ENCODE measurements around the gene ATG7. TPM values are rescaled to one million over a fixed set of nuclear protein-coding genes. Genes with fewer than 3 reads are reported as not detected.
"Not testable (repeated sequence)": the region's sequence is repeated elsewhere in the genome, so short reads cannot be mapped to it uniquely, and the experiment has no call there.

ATG7 gene
- total RNA-seq, 4 donors from 2014 or later, result 49.4 to 145 (median 82.1) TPM

GRCh38 chr3:11331101-11331500, 58.9 kb downstream of the ATG7 start:
- H3K36me3 ChIP-seq, result peaks cover 45% of the 10 kb centered on the region
- no peak overlapping the region for H3K4me3 ChIP-seq
- TF ChIP-seq CTCF (IDR thresholded peaks at IDR 0.05), result no peak
- TF ChIP-seq POLR2AphosphoS5 (IDR thresholded peaks at IDR 0.05), result no peak
- TF ChIP-seq EP300 (IDR thresholded peaks at IDR 0.05), result no peak
- TF ChIP-seq POLR2A (IDR thresholded peaks at IDR 0.05), result no peak
- no peaks in the 10 kb centered on the region for H3K27me3 ChIP-seq
- no peak for DNase-seq (ENCODE audit: low spot score in 2 of 2)
- H3K4me1 ChIP-seq, result no peaks in the 10 kb centered on the region
- H3K27ac ChIP-seq, result no peak overlapping the region
- 46% methylated on average over 1 of the region's 1 CpG for WGBS
- no peaks in the 10 kb centered on the region for H3K9me3 ChIP-seq

GRCh38 chr3:11335056-11335608, 62.9 kb downstream of the ATG7 start:
- Histone ChIP-seq H3K4me3 (no peak overlapping the region), H3K27me3 (no peaks in the 10 kb centered on the region), H3K9me3 (no peaks in the 10 kb centered on the region), H3K36me3 (peaks cover 27% of the 10 kb centered on the region), H3K27ac (no peak overlapping the region), H3K4me1 (no peaks in the 10 kb centered on the region)
- no peak for TF ChIP-seq EP300 (IDR thresholded peaks at IDR 0.05)
- peak; percentile 55 to 63 for TF ChIP-seq CTCF (IDR thresholded peaks at IDR 0.05)
- 33% methylated on average over 4 of the region's 4 CpGs for whole genome bisulfite sequencing
- no peak for DNase-seq (ENCODE audit: low spot score in 2 of 2)

- H3K27ac ChIP-seq, result no peak overlapping the region
- DNase-seq (ENCODE audit: low spot score in 2 of 2), result no peak
- H3K36me3 ChIP-seq, result peaks cover 32% of the 10 kb centered on the region
- no peaks in the 10 kb centered on the region for H3K9me3 ChIP-seq
- WGBS, result 92% methylated on average over 3 of the region's 3 CpGs
- no peaks in the 10 kb centered on the region for H3K4me1 ChIP-seq
- no peak overlapping the region for H3K4me3 ChIP-seq
- H3K27me3 ChIP-seq, result no peaks in the 10 kb centered on the region
- TF ChIP-seq POLR2AphosphoS5 (IDR thresholded peaks at IDR 0.05), result no peak
- TF ChIP-seq EP300 (IDR thresholded peaks at IDR 0.05), result no peak
- no peak for TF ChIP-seq POLR2A (IDR thresholded peaks at IDR 0.05)
- no peak for TF ChIP-seq CTCF (IDR thresholded peaks at IDR 0.05)
Measured at GRCh38 chr3:11339541-11339940, 67.3 kb downstream of the ATG7 start.

GRCh38 chr3:11346416-11346815, 74.2 kb downstream of the ATG7 start:
- WGBS, result 73% methylated on average over 1 of the region's 1 CpG
- Histone ChIP-seq H3K27me3 (no peaks in the 10 kb centered on the region), H3K4me3 (no peak overlapping the region), H3K9me3 (no peaks in the 10 kb centered on the region), H3K27ac (no peak overlapping the region), H3K4me1 (no peaks in the 10 kb centered on the region), H3K36me3 (peaks cover 44% of the 10 kb centered on the region)
- TF ChIP-seq POLR2A (IDR thresholded peaks at IDR 0.05), result no peak
- no peak for TF ChIP-seq EP300 (IDR thresholded peaks at IDR 0.05)
- TF ChIP-seq POLR2AphosphoS5 (IDR thresholded peaks at IDR 0.05), result no peak
- TF ChIP-seq CTCF (IDR thresholded peaks at IDR 0.05), result no peak
- DNase-seq (ENCODE audit: low spot score in 2 of 2), result no peak

DNA sequence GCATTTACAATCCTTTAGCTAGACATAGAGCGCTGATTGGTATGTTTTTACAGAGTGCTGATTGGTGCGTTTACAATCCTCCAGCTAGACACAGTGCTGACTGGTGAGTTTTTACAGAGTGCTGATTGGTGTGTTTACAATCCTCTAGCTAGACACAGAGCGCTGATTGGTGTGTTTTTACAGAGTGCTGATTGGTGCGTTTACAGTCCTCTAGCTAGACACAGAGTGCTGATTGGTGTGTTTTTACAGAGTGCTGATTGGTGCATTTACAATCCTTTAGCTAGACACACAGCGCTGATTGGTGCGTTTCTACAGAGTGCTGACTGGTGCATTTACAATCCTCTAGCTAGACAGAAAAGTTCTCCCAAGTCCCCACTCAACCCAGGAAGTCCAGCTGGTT, 76.7 kb downstream of the ATG7 start:
- H3K9me3 ChIP-seq; H3K4me1 ChIP-seq; H3K27ac ChIP-seq; H3K4me3 ChIP-seq; DNase-seq (ENCODE audit: low spot score in 2 of 2); H3K27me3 ChIP-seq: not testable (repeated sequence)
- 95% methylated on average over 6 of the region's 6 CpGs for WGBS
- peaks cover 36% of the 10 kb centered on the region for H3K36me3 ChIP-seq

DNA sequence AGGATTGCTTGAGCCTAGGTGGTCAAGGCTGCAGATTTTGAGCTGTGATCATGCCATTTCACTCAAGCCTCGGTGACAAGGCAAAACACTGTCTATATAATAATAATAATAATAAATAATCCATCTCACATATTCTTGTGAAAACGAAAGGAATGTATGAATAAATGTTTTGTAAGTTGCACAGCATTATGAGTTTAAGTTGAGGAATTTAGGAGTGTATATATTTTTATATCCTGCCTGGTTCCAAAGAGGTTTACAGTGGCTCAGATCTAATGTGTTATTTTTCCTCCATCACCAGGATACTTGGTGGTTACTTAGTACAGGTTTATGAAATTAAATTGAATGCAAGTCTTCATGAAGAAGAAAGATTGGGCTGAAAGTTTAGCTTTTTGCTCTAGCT, 77.2 kb downstream of the ATG7 start:
- H3K36me3 ChIP-seq, result peaks cover 36% of the 10 kb centered on the region
- H3K4me1 ChIP-seq, result no peaks in the 10 kb centered on the region
- no peaks in the 10 kb centered on the region for H3K9me3 ChIP-seq
- no peak overlapping the region for H3K27ac ChIP-seq
- no peaks in the 10 kb centered on the region for H3K27me3 ChIP-seq
- no peak for DNase-seq (ENCODE audit: low spot score in 2 of 2)
- no peak overlapping the region for H3K4me3 ChIP-seq
- no peak for TF ChIP-seq EP300 (IDR thresholded peaks at IDR 0.05)
- no peak for TF ChIP-seq POLR2A (IDR thresholded peaks at IDR 0.05)
- TF ChIP-seq POLR2AphosphoS5 (IDR thresholded peaks at IDR 0.05), result no peak
- TF ChIP-seq CTCF (IDR thresholded peaks at IDR 0.05), result no peak
- WGBS, result 92% methylated on average over 2 of the region's 2 CpGs
